GM23338 (cell line): ENCODE data around the gene VEGFA. TPM values are rescaled to one million over a fixed set of nuclear protein-coding genes. Genes with fewer than 3 reads are reported as not detected.

Source experiments
- ATAC-seq: fragments of 200-7000 bp; cut with Tn5 transposase; 3 replicates; pipeline ENCODE4 v1.9.1; 2020
- DNase-seq: peaks from one replicate; pipeline ENCODE4 v3.0.0-alpha.2; 2015; ENCODE audit warnings: low spot score
- H2AFZ ChIP-seq: fragments of 200-600 bp; sonication (generic); 2 replicates; pipeline ENCODE4 v1.8.0; 2016; ENCODE audit warnings: antibody characterized with exemption, mild to moderate bottlenecking, moderate library complexity
- H3F3A ChIP-seq: fragments of 200-600 bp; sonication (generic); replicated peaks from 2 replicates; pipeline ENCODE4 v1.8.0; 2017; ENCODE audit warnings: antibody characterized with exemption, mixed run types, low read depth
- H3K27ac ChIP-seq: fragments of 200-600 bp; sonication (generic); 2 replicates; pipeline ENCODE4 v1.6.1; 2016; ENCODE audit warnings: low read depth
- H3K27me3 ChIP-seq: fragments of 200-600 bp; sonication (generic); 2 replicates; pipeline ENCODE4 v1.8.0; 2016; ENCODE audit warnings: mild to moderate bottlenecking, mixed run types, moderate library complexity; ENCODE audit not compliant: insufficient read depth
- H3K36me3 ChIP-seq: fragments of 200-600 bp; sonication (generic); 2 replicates; pipeline ENCODE4 v1.8.0; 2016; ENCODE audit warnings: mild to moderate bottlenecking; ENCODE audit not compliant: insufficient read depth
- H3K4me1 ChIP-seq: fragments of 200-600 bp; sonication (generic); 2 replicates; pipeline ENCODE4 v1.8.0; 2016; ENCODE audit warnings: mild to moderate bottlenecking, moderate library complexity; ENCODE audit not compliant: insufficient read depth
- H3K4me2 ChIP-seq: fragments of 200-600 bp; sonication (generic); 2 replicates; pipeline ENCODE4 v1.7.1; 2017; ENCODE audit warnings: mixed run types
- H3K4me3 ChIP-seq: fragments of 200-600 bp; sonication (generic); 2 replicates; pipeline ENCODE4 v1.6.1; 2016; ENCODE audit warnings: mixed run types
- H3K79me2 ChIP-seq: fragments of 200-600 bp; sonication (generic); replicated peaks from 2 replicates; pipeline ENCODE4 v1.8.0; 2017; ENCODE audit warnings: mild to moderate bottlenecking; ENCODE audit not compliant: insufficient read depth
- H3K9me2 ChIP-seq: fragments of 200-600 bp; sonication (generic); 2 replicates; pipeline ENCODE4 v1.8.0; 2017; ENCODE audit not compliant: insufficient read depth
- H4K20me1 ChIP-seq: fragments of 200-600 bp; sonication (generic); replicated peaks from 2 replicates; pipeline ENCODE4 v1.8.0; 2017; ENCODE audit warnings: mild to moderate bottlenecking; ENCODE audit not compliant: insufficient read depth
- H3K27ac Mint-ChIP-seq: 2 replicates; pipeline ENCODE4 v1.8.0; 2020; ENCODE audit warnings: inconsistent platforms, mild to moderate bottlenecking, moderate library complexity, mixed read lengths
- H3K27me3 Mint-ChIP-seq: 3 replicates; pipeline ENCODE4 v1.8.0; 2022; ENCODE audit warnings: low read depth, mild to moderate bottlenecking, moderate library complexity, mixed read lengths, inconsistent platforms; ENCODE audit not compliant: insufficient read depth, poor library complexity
- H3K36me3 Mint-ChIP-seq: 3 replicates; pipeline ENCODE4 v1.8.0; 2021; ENCODE audit warnings: low read depth, mild to moderate bottlenecking, inconsistent platforms, moderate library complexity, mixed read lengths
- H3K4me1 Mint-ChIP-seq: 3 replicates; pipeline ENCODE4 v1.8.0; 2020; ENCODE audit warnings: mild to moderate bottlenecking, inconsistent platforms, mixed read lengths
- H3K4me3 Mint-ChIP-seq: 3 replicates; pipeline ENCODE4 v1.8.0; 2021; ENCODE audit warnings: moderate library complexity, mild to moderate bottlenecking, inconsistent platforms, mixed read lengths
- H3K9me3 Mint-ChIP-seq: 3 replicates; pipeline ENCODE4 v1.8.0; 2020; ENCODE audit warnings: moderate library complexity, mild to moderate bottlenecking, inconsistent platforms, mixed read lengths
- CREB1 ChIP-seq: fragments of 250-450 bp; sonication (Bioruptor Pico); IDR thresholded peaks from 2 replicates; pipeline ENCODE4 v1.5.0; 2020; ENCODE audit warnings: low read depth, mild to moderate bottlenecking, moderate library complexity
- ETS1 ChIP-seq: IDR thresholded peaks from 2 replicates; pipeline ENCODE4 v1.6.1; 2016; ENCODE audit warnings: antibody characterized with exemption
- NANOG ChIP-seq: IDR thresholded peaks from 2 replicates; pipeline ENCODE4 v1.6.1; 2016; ENCODE audit warnings: antibody characterized with exemption, borderline replicate concordance
- POLR2AphosphoS5 ChIP-seq: IDR thresholded peaks from 2 replicates; pipeline ENCODE4 v1.6.1; 2016; ENCODE audit warnings: antibody characterized with exemption, low read depth
- REST ChIP-seq: IDR thresholded peaks from one replicate; pipeline ENCODE4 v1.6.1; 2018; ENCODE audit warnings: antibody characterized with exemption; ENCODE audit not compliant: unreplicated experiment
- STAT1 ChIP-seq: IDR thresholded peaks from one replicate; pipeline ENCODE4 v1.6.1; 2016; ENCODE audit warnings: antibody characterized with exemption; ENCODE audit not compliant: unreplicated experiment
- ZNF331 ChIP-seq: fragments of 250-450 bp; sonication (Bioruptor Pico); IDR thresholded peaks from 2 replicates; pipeline ENCODE4 v1.5.0; 2020; ENCODE audit warnings: low read depth, mild to moderate bottlenecking, moderate library complexity
- polyA plus RNA-seq: library from polyadenylated mRNA; unstranded; fragments of >200 nt; fragmentation: Nextera tagmentation; extraction: Ambion mirVana; gene quantifications from 2 replicates; pipeline ENCODE4 v1.2.1, GENCODE V29; 2016
- total RNA-seq: library from RNA; depleted of rRNA; stranded (reverse); fragments of >200 nt; shearing (Covaris generic); gene quantifications from 2 replicates; pipeline ENCODE4 v1.2.3, GENCODE V29; 2014

The VEGFA gene
- total and polyA plus RNA-seq, 2 experiments from 2014 or later, result 10.9 to 61.1 TPM

DNA sequence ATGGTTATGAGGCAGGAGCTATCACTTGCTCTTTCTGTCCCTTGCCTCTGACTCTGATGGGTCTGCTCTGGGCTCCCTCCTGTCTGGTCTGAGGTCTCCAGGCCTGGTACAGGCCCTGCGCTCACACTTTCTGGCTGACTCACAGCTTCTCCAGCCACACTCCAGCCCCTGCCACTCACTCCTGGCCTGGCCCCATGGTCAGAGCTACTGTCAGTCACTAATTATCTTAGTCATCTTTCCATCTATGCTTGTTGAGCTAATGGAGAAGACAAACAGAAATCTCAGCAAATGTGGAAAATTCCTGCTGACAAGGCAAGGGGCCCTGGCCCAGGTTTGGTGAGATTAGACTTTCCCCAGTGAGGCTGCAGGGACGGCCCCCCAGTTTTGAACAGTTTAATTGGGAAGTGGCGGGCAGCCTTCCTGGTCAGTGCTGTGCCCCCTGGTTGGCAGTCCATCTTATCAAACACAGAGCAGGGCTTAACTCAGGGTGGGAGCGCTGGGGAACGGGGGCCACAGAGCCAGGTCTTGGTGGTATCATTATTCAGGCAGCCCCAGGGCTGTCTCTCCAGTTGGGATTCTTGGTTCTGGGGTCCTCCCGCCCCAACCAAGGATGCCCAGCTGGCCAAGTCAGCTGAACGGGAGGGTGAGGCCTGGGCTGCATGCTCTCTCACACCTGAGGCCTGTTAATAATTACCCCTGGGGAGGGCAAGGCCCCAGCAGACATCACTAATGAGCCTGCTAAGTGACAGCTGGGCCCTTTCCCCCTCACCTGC is 63.4 kb downstream of the VEGFA start:
- Histone ChIP-seq H3K79me2 (no peaks in the 10 kb centered on the region), H3K4me2 (no peak overlapping the region), H3K9me2 (0 out of 2 replicates have a peak, but pooled peaks cover 3% of the 10 kb centered on the region), H3K4me1 (peaks cover 3% of the 10 kb centered on the region; the same call in 1 of the 2 replicates), H3K4me3 (no peak overlapping the region), H3K27ac (no peak overlapping the region), H3F3A (no peaks in the 10 kb centered on the region), H3K27me3 (no peaks in the 10 kb centered on the region), H2AFZ (no peak overlapping the region), H3K36me3 (no peaks in the 10 kb centered on the region), H4K20me1 (no peaks in the 10 kb centered on the region)
- TF ChIP-seq ETS1 (no peak), CREB1 (CRISPR knock-in tag) (no peak), NANOG (no peak), POLR2AphosphoS5 (no peak), ZNF331 (CRISPR knock-in tag) (no peak), STAT1 (no peak)
- Mint-ChIP-seq H3K36me3 (no peaks in the 10 kb centered on the region), H3K27me3 (peaks cover 5% of the 10 kb centered on the region), H3K27ac (no peak overlapping the region), H3K4me3 (no peak overlapping the region), H3K4me1 (peaks cover 24% of the 10 kb centered on the region), H3K9me3 (no peaks in the 10 kb centered on the region)
- ATAC-seq (no peak), DNase-seq (no peak)

DNA sequence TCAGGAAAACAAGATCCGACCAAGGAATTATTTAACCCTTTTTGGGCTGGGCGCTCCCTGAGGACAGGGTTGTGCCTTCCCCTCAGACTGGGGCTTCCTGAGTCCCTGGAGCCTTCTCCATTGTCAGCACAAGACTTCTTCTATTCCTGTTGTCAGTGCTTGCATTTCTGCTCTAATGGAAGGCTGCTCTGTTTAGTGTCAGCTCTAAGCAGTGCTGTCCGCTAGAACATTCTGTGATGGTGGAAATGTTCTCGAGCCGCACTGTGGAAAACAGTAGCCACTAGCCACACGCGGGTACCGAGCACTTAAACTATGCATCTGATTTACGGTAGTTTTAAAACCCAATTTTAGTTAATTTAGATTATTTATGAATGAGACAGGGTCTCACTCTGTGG is 64.0 kb downstream of the VEGFA start:
- Mint-ChIP-seq H3K27ac (no peak overlapping the region), H3K36me3 (no peaks in the 10 kb centered on the region), H3K4me1 (peaks cover 20% of the 10 kb centered on the region), H3K9me3 (no peaks in the 10 kb centered on the region), H3K4me3 (no peak overlapping the region), H3K27me3 (peaks cover 5% of the 10 kb centered on the region)
- Histone ChIP-seq H3K27me3 (no peaks in the 10 kb centered on the region), H3K4me3 (no peak overlapping the region), H2AFZ (peak overlapping the region; percentile 59; the same call in 1 of the 2 replicates), H4K20me1 (no peaks in the 10 kb centered on the region), H3K4me1 (peaks cover 3% of the 10 kb centered on the region; the same call in 1 of the 2 replicates), H3K36me3 (no peaks in the 10 kb centered on the region), H3K27ac (no peak overlapping the region), H3K4me2 (no peak overlapping the region), H3K79me2 (no peaks in the 10 kb centered on the region), H3K9me2 (0 out of 2 replicates have a peak, but pooled peaks cover 3% of the 10 kb centered on the region), H3F3A (no peaks in the 10 kb centered on the region)
- ATAC-seq, result no peak
- DNase-seq, result no peak
- TF ChIP-seq REST (no peak), CREB1 (CRISPR knock-in tag) (no peak)
